GM23248 (cell line): Measurements from ENCODE around the gene RPH3AL.

ENCODE experiments used
- EZH2 ChIP-seq: fragments of 200-600 bp; sonication (generic); IDR thresholded peaks from 2 replicates; pipeline ENCODE4 v1.6.1; 2018; ENCODE audit warnings: antibody characterized with exemption, mild to moderate bottlenecking; ENCODE audit not compliant: insufficient read depth, poor library complexity, severe bottlenecking
- EZH2phosphoT487 ChIP-seq: fragments of 200-600 bp; sonication (generic); IDR thresholded peaks from 2 replicates; pipeline ENCODE4 v1.6.1; 2018; ENCODE audit warnings: antibody characterized with exemption, moderate library complexity, mild to moderate bottlenecking, low read depth; ENCODE audit not compliant: insufficient read depth

DNA sequence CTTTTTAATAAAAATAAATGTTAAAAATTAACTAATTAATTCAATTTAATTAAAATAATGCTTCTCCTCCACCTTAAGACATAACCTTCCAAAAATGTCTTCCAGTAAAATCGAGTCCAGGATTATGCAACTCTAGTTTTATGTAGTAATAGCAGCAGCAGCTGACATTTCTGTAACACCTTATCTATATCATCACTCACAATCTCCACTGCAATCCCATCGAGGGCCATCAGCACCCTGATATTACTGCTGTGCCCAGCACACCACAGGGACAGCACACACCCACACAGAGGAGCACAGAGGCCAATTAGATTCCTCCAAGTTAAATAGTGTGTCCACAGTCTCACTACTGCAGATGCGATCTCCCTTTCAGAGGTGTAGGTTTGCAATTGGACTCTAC, 2.9 kb downstream of the RPH3AL start:
- TF ChIP-seq EZH2 (no peak), EZH2phosphoT487 (no peak)
